GM21619 (cell line): ENCODE measurements around the gene NFKBIB.
"Not testable (repeated sequence)": the region's sequence is repeated elsewhere in the genome, so short reads cannot be mapped to it uniquely, and the experiment has no call there.

Source experiments
- ATAC-seq: cut with Tn5 transposase; IDR thresholded peaks from one replicate; pipeline ENCODE4 v1.9.1; 2021; ENCODE audit not compliant: unreplicated experiment

Gene NFKBIB

GRCh38 chr19:38899447-38900201 lies at the start of gene NFKBIB, which contains the start of gene SIRT2:
NFKBIB (plus strand) TSS chr19:38899969; CDS start chr19:38900033, 64 bp downstream.
SIRT2 (minus strand) TSS chr19:38899618; CDS start chr19:38899521, 97 bp downstream.
- peak; percentile 87 for ATAC-seq

GRCh38 chr19:38850436-38850975 lies 49.3 kb upstream of the NFKBIB start:
- peak; percentile 53 for ATAC-seq

DNA sequence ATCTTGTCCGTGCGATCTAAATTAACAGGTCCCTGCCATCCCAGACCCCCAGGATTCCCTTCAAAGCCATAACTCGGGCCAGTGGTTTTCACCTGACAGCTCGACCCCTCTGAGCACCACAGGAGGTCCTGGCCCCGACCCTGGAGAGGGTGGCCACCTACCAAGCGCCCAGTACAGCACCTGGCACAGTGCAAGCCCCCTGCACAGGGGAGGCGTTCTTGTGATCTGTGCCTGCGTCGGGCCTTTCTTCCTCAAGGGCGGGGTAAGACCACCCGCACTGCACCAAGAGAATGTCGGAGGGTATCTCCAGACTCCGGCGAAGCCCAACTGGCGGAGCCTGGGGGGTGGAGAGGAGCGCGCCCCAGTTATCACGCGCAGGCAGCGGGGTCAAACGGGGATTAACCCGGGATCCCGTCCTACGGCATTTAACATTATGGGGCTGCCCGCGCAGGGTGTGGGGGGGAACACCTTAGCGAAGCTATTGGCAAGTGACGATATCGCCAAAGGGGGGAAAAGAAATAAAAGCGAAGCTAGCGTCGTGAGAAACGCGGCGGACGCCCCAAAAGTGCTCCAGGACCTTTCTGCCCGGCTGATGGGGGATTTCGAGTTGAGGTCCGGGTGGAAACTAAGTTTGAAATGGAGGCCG lies 48.7 kb upstream of the NFKBIB start:
- ATAC-seq: no peak

GRCh38 chr19:38851622-38852230 lies 48.0 kb upstream of the NFKBIB start:
- ATAC-seq: no peak

- ATAC-seq: no peak
Observed at GRCh38 chr19:38852231-38853044, 47.3 kb upstream of the NFKBIB start.

- ATAC-seq: no peak
Observed at GRCh38 chr19:38853214-38853613, 46.6 kb upstream of the NFKBIB start.

GRCh38 chr19:38854961-38855360 lies 44.8 kb upstream of the NFKBIB start:
- not testable (repeated sequence) for ATAC-seq

DNA sequence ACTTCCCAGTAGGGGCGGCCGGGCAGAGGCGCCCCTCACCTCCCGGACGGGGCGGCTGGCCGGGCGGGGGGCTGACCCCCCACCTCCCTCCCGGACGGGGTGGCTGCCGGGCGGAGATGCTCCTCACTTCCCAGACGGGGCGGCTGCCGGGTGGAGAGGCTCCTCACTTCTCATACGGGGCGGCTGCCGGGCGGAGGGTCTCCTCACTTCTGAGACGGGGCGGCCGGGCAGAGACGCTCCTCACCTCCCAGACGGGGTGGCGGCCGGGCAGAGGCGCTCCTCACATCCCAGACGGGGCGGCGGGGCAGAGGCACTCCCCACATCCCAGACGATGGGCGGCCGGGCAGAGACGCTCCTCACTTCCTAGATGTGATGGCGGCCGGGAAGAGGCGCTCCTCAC lies 44.0 kb upstream of the NFKBIB start:
- ATAC-seq: not testable (repeated sequence)

DNA sequence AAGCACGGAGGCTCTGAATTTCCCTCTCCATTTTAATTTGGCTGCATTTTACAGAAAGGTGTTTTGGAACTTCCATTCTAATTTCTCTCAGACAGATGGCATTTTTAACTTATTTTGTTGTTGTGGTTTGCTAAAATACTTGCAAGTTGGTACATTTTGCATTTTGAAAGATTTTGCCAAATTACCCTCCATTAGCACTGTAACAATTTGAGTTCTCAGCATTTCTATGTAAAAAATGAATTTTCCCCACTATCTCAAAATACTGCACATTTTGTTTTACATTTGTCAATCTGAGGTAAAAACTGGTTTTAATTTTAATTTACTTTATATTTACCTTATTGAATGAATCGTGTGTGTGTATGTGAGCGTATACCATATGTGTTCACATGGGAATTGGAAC lies 43.0 kb upstream of the NFKBIB start:
- ATAC-seq: no peak

GRCh38 chr19:38859631-38860204 lies 40.1 kb upstream of the NFKBIB start:
- ATAC-seq: not testable (repeated sequence)

GRCh38 chr19:38861368-38861767 lies 38.4 kb upstream of the NFKBIB start:
- no peak for ATAC-seq

DNA sequence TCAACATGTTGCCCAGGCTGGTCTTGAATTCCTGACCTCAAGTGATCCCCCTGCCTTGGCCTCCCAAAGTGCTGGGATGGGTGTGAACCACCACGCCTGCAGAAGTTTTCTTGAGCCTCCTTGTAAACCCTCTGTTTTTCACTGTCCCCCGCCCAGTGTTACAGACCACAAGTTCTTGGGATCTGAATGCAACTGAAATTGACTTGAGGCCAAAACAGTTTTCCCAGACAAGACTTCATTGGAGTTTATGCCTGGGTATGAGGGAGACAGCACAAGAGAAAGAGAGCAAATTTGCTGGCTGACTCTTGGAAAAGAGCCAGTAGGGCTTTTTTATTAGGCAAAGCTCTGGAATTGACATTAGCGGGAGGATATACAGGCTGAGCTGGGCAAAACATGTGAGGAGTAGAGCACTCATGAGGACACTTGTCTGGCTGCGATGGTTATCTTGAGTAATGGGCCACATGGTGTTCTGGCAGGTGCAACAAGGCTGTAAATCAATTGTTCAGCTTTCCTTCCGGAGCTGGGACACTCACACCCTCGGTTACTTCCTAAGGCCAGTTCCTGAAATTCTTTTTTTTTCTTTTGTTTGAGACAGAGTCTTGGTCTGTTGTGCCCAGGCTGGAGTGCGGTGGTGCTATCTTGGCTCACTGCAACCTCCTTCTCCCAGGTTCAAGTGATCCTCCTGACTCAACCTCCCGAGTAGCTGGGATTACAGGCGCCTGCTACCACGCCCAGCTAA lies 37.3 kb upstream of the NFKBIB start:
- no peak for ATAC-seq

GRCh38 chr19:38867171-38867780 lies 32.5 kb upstream of the NFKBIB start:
- ATAC-seq: no peak

GRCh38 chr19:38868551-38868950 lies 31.2 kb upstream of the NFKBIB start:
- no peak for ATAC-seq

DNA sequence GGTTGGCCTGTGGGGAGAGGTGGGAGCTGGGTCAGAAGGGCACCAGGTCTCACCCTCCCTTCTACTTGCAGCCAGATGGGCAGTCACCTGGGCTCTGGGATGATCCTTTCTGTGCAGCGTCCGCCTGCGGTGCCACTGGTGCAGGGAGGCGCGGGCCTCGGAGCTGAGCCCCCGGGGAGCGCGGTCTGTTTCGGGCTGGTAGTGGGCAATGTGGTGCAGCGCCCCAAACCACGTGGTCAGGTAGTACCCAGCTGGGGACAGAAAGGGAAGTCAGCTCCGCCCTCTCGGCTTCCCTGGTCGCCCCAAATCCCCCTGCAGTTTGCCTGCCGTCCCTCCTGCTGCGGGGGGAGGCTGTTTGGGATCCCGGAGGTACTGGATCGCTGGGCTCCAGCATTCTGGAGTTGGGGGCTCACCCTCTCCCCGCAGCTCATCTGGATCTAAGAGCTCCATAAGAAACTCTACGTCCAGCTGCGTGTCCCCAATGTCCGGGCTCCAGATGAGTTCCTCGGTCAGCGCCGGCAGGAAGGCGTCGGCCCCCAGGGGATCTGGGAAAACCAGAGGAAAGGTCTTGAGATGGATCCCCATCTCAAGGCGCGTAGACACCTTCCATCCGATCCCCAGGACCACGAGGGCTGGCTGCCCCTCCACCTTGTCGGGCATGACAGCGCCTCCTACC lies 30.5 kb upstream of the NFKBIB start:
- ATAC-seq: no peak

GRCh38 chr19:38869836-38870607 lies 29.7 kb upstream of the NFKBIB start:
- ATAC-seq: no peak

- no peak for ATAC-seq
Observed at GRCh38 chr19:38870612-38871011, 29.2 kb upstream of the NFKBIB start.

DNA sequence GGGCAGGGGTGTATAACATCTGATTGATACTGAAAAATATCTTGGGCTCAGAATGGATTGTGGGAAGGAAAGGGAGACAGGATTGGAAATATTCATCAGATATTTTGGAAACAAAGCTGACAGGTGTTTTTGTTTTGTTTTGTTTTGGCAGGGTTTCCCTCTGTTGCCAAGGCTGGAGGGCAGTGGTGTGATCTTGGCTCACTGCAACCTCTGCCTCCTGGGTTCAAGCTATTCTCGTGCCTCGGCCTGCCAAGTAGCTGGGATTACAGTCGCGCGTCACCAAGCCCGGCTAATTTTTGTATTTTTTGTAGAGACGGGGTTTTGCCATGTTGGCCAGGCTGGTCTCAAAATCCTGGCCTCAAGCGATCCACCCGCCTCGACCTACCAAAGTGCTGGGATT lies 26.4 kb upstream of the NFKBIB start:
- ATAC-seq: not testable (repeated sequence)
